ENCODE results near the gene STARD10. TPM values are rescaled to one million over a fixed set of nuclear protein-coding genes. Genes with fewer than 3 reads are reported as not detected.

STARD10 gene
- total and polyA plus RNA-seq, 10 donors, result 19.7 to 46.7 (median 27.9) TPM

GRCh38 chr11:72724851-72725723 is 68.8 kb downstream of the STARD10 start:
- DNase-seq, result peak; percentile 85
- intact Hi-C loops (cut with DNase I; ENCODE audit: low total_unique reads), result loop anchor here (5.0 to 10.0 kb wide), 2 partner anchors 67 to 450 kb away; partner anchors contain the start of gene STARD10

GRCh38 chr11:72724021-72724551 is 69.8 kb downstream of the STARD10 start:
- H3K27ac ChIP-seq, result peak overlapping the region in 4 of 8 donors; percentile 65 to 97 (median 92)
- no peaks in the 10 kb centered on the region for H3K9me3 ChIP-seq
- no peak overlapping the region for H3K4me3 ChIP-seq
- DNase-seq, result no peak
- H3K4me1 ChIP-seq, result peaks cover 42 to 100% (median 73%) of the 10 kb centered on the region in 6 donors
- 87 to 94% (median 93%) methylated on average over 4 to 5 of the region's 5 CpGs for WGBS, 5 donors
- no peaks in the 10 kb centered on the region for H3K27me3 ChIP-seq (replicated peaks in 1 of 7)
- H3K36me3 ChIP-seq, result peaks cover 0 to 82% (median 19%) of the 10 kb centered on the region in 6 donors
- intact Hi-C loops (cut with DNase I; ENCODE audit: low total_unique reads), result loop anchor here (10.0 kb wide), 1 partner anchor 451 kb away; no protein-coding TSS in a partner anchor
- TF ChIP-seq POLR2AphosphoS5 (IDR thresholded peaks at IDR 0.05), result no peak
- TF ChIP-seq POLR2A (IDR thresholded peaks at IDR 0.05), result no peak
- no peak for TF ChIP-seq CTCF (IDR thresholded peaks at IDR 0.05 in 8 of 11, conservative IDR thresholded peaks at IDR 0.05 in 3 of 11)

More at GRCh38 chr11:72724851-72725723, 68.8 kb downstream of the STARD10 start:
- Histone ChIP-seq H3K9me3 (no peaks in the 10 kb centered on the region), H3K27ac (peak overlapping the region in 7 of 8 donors; percentile 41 to 97 (median 67)), H3K27me3 (replicated peaks in 1 of 7) (no peaks in the 10 kb centered on the region), H3K36me3 (peaks cover 0 to 81% (median 17%) of the 10 kb centered on the region in 6 donors), H3K4me1 (peaks cover 32 to 100% (median 72%) of the 10 kb centered on the region in 6 donors), H3K4me3 (peak overlapping the region in 1 of 8 donors; percentile 24)
- TF ChIP-seq POLR2AphosphoS5 (IDR thresholded peaks at IDR 0.05), result peak in 2 of 3 donors; percentile 13 to 70
- peak; percentile 83 to 98 (median 93) for TF ChIP-seq CTCF (IDR thresholded peaks at IDR 0.05 in 8 of 11, conservative IDR thresholded peaks at IDR 0.05 in 3 of 11)
- TF ChIP-seq POLR2A (IDR thresholded peaks at IDR 0.05), result no peak
- WGBS, 5 donors, result 48 to 55% (median 51%) methylated on average over 9 of the region's 9 CpGs

- intact Hi-C loops (cut with DNase I; ENCODE audit: low total_unique reads), result loop anchor here (10.0 kb wide), 1 partner anchor 451 kb away; no protein-coding TSS in a partner anchor
- WGBS, 5 donors, result 76 to 89% (median 82%) methylated on average over 9 of the region's 9 CpGs
- H3K27me3 ChIP-seq (replicated peaks in 1 of 7), result no peaks in the 10 kb centered on the region
- H3K36me3 ChIP-seq, result peaks cover 0 to 87% (median 22%) of the 10 kb centered on the region in 6 donors
- H3K4me3 ChIP-seq, result peak overlapping the region in 1 of 8 donors; percentile 81
- TF ChIP-seq CTCF (IDR thresholded peaks at IDR 0.05 in 8 of 11, conservative IDR thresholded peaks at IDR 0.05 in 3 of 11) (no peak), POLR2A (IDR thresholded peaks at IDR 0.05) (no peak), POLR2AphosphoS5 (IDR thresholded peaks at IDR 0.05) (no peak)
- no peak for DNase-seq
- peak overlapping the region in 5 of 8 donors; percentile 92 to 97 (median 92) for H3K27ac ChIP-seq
- no peaks in the 10 kb centered on the region for H3K9me3 ChIP-seq
- H3K4me1 ChIP-seq, result peaks cover 48 to 100% (median 78%) of the 10 kb centered on the region in 6 donors
Observed at GRCh38 chr11:72723508-72723907, 70.3 kb downstream of the STARD10 start.

All from spleen (tissue), 11 donors.